Left lung (tissue), 10 donors: ENCODE data around the gene NCAPD3. TPM values are rescaled to one million over a fixed set of nuclear protein-coding genes. Genes with fewer than 3 reads are reported as not detected.

Experiments used
- ATAC-seq: fragments of 200-7000 bp; cut with Tn5 transposase; one replicate; pipeline ENCODE4 v1.9.1; 2020; ENCODE audit warnings: moderate library complexity
- DNase-seq, 4 donors: peaks; one replicate each; pipeline ENCODE4 v3.0.0-alpha.2; 2013 to 2020
- H3K27ac ChIP-seq, 2 donors: fragments of 200-600 bp; sonication (generic) in 1 of 2; one replicate each; pipeline versions ENCODE4 v1.5.0 to v1.8.0; 2020 to 2021
- H3K27me3 ChIP-seq, 2 donors: fragments of 200-600 bp; sonication (generic) in 1 of 2; one replicate each; pipeline versions ENCODE4 v1.5.0 to v1.8.0; 2020 to 2021
- H3K36me3 ChIP-seq, 2 donors: fragments of 200-600 bp; sonication (generic) in 1 of 2; one replicate each; pipeline versions ENCODE4 v1.5.0 to v1.8.0; 2020 to 2021
- H3K4me1 ChIP-seq, 2 donors: fragments of 200-600 bp; one replicate each; pipeline ENCODE4 v1.8.0; 2021
- H3K4me3 ChIP-seq, 2 donors: fragments of 200-600 bp; sonication (generic) in 1 of 2; one replicate each; pipeline versions ENCODE4 v1.5.0 to v1.8.0; 2020 to 2021; ENCODE audit warnings: mild to moderate bottlenecking in 1 of 2
- H3K9me3 ChIP-seq, 2 donors: fragments of 200-600 bp; sonication (generic) in 1 of 2; one replicate each; pipeline versions ENCODE4 v1.5.0 to v1.8.0; 2020 to 2021
- CTCF ChIP-seq, 2 donors: fragments of 200-600 bp; sonication (generic) in 1 of 2; IDR thresholded peaks; one replicate each; pipeline versions ENCODE4 v1.5.0 to v1.8.0; 2021; ENCODE audit warnings: antibody characterized with exemption in 2 of 2
- intact Hi-C, 2 donors: fragments of 100-400 bp; cut with DNase I; formaldehyde crosslinking; loops; one replicate each; pipeline versions ENCODE4 v1.11.2 to v1.14.2; 2022
- polyA plus RNA-seq, 6 donors: library from polyadenylated mRNA; unstranded; fragments of 120-200 nt; gene quantifications; one replicate each; pipeline ENCODE4 v1.2.1, GENCODE V29; 2013; ENCODE audit not compliant: insufficient read length in 6 of 6
- total RNA-seq, 2 donors: library from RNA; stranded (reverse); fragmentation: NEBNext Ultra II Directional; extraction: Animal tissue kit (Norgen Biotek cat#: 25700); gene quantifications; one replicate each; pipeline ENCODE4 v1.2.1, GENCODE V29; 2021
- donor health status: DM: no; HTN: yes; CAD: no.
- donor health status: DM: no; HTN: no; CAD: no.

Gene NCAPD3
- total and polyA plus RNA-seq, 8 donors: 16.4 to 37.7 (median 32.6) TPM

GRCh38 chr11:134206185-134206584, 17.6 kb downstream of the NCAPD3 start:
- no peak overlapping the region for H3K27ac ChIP-seq
- H3K4me3 ChIP-seq: no peak overlapping the region
- no peak for TF ChIP-seq CTCF (IDR thresholded peaks at IDR 0.05)
- H3K27me3 ChIP-seq: no peaks in the 10 kb centered on the region
- no peaks in the 10 kb centered on the region for H3K4me1 ChIP-seq
- DNase-seq (no peak), ATAC-seq (no peak)
- H3K36me3 ChIP-seq: peaks cover 0 to 73% of the 10 kb centered on the region in 2 donors
- H3K9me3 ChIP-seq: no peaks in the 10 kb centered on the region
- intact Hi-C loops: no loop called here

- TF ChIP-seq CTCF (IDR thresholded peaks at IDR 0.05): no peak
- H3K4me1 ChIP-seq: no peaks in the 10 kb centered on the region
- H3K4me3 ChIP-seq: no peak overlapping the region
- H3K9me3 ChIP-seq: no peaks in the 10 kb centered on the region
- H3K36me3 ChIP-seq: peaks cover 0 to 77% of the 10 kb centered on the region in 2 donors
- H3K27me3 ChIP-seq: no peaks in the 10 kb centered on the region
- intact Hi-C loops: no loop called here
- DNase-seq (no peak), ATAC-seq (no peak)
- H3K27ac ChIP-seq: no peak overlapping the region
These were observed 18.0 kb downstream of the NCAPD3 start for GRCh38 chr11:134205729-134206128.

DNA sequence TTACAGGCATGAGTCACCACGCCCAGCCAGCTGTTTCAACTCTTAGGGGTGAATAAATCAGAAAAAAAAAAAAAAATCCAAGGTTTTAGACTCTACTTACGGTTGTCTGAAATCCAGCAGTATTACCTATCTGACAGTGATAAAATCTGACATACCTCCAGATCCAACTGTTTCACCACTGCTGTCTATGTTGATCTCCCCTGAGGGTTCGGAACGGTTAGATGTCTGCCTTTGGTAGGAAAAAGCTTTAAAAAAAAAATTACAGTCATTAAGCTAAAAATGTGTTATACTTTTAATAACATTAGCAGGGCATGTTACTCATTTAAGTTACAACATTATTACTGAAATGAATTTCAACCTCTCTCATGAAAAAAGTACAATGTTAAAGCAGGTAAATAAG, 21.1 kb downstream of the NCAPD3 start:
- Histone ChIP-seq H3K36me3 (peaks cover 0 to 72% of the 10 kb centered on the region in 2 donors), H3K4me3 (no peak overlapping the region), H3K9me3 (no peaks in the 10 kb centered on the region), H3K27ac (no peak overlapping the region), H3K27me3 (no peaks in the 10 kb centered on the region), H3K4me1 (no peaks in the 10 kb centered on the region)
- DNase-seq: no peak
- intact Hi-C loops: no loop called here
- no peak for ATAC-seq
- TF ChIP-seq CTCF (IDR thresholded peaks at IDR 0.05): no peak

DNA sequence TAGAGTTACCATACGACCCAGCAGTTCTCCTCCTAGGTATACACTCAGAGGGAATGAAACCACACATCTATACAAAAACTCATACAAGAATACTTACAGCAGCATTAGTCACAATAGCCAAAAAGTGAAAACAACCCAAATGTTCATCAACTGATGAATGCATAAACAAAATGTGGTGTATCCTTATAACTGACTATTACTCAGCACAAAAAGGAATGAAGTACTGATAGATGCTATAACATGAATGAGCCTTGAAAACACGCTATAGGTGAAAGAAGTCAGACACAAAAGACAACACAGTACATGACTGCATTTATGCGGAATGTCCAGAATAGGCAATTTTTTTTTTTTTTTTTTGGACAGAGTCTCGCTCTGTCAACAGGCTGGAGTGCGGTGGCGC, 23.1 kb downstream of the NCAPD3 start:
- H3K36me3 ChIP-seq: peaks cover 0 to 70% of the 10 kb centered on the region in 2 donors
- ATAC-seq: no peak
- intact Hi-C loops: no loop called here

GRCh38 chr11:134199531-134199930, 24.2 kb downstream of the NCAPD3 start:
- DNase-seq (no peak), ATAC-seq (no peak)
- Histone ChIP-seq H3K4me1 (no peaks in the 10 kb centered on the region), H3K36me3 (peaks cover 0 to 67% of the 10 kb centered on the region in 2 donors), H3K27ac (no peak overlapping the region), H3K4me3 (no peak overlapping the region), H3K9me3 (no peaks in the 10 kb centered on the region), H3K27me3 (no peaks in the 10 kb centered on the region)
- intact Hi-C loops: no loop called here
- no peak for TF ChIP-seq CTCF (IDR thresholded peaks at IDR 0.05)

More for the DNA sequence above, 23.1 kb downstream of the NCAPD3 start:
- DNase-seq: no peak
- H3K4me1 ChIP-seq: no peaks in the 10 kb centered on the region
- H3K4me3 ChIP-seq: no peak overlapping the region
- H3K27me3 ChIP-seq: no peaks in the 10 kb centered on the region
- H3K27ac ChIP-seq: no peak overlapping the region
- no peaks in the 10 kb centered on the region for H3K9me3 ChIP-seq
- no peak for TF ChIP-seq CTCF (IDR thresholded peaks at IDR 0.05)
